HEK293 (cell line): ENCODE results near the gene HS6ST3.

Experiments
- CTCF ChIA-PET: fragments of 350-600 bp; formaldehyde crosslinking; extraction: SDS; loops from one replicate; lab custom pipeline; 2021; ENCODE audit warnings: antibody characterized with exemption; lab: Yijun Ruan, JAX
- POLR2A ChIA-PET: fragments of 300-600 bp; formaldehyde crosslinking; extraction: SDS; loops from one replicate; lab custom pipeline; 2020; ENCODE audit warnings: antibody characterized with exemption, inconsistent platforms; lab: Yijun Ruan, JAX
- H3K27ac ChIP-seq: fragments of 200-500 bp; sonication (Bioruptor generic); 2 replicates; pipeline ENCODE4 v1.5.1; 2014; ENCODE audit warnings: low read depth, low read length, control low read depth, inconsistent platforms; ENCODE audit errors: extremely low read depth
- H3K36me3 ChIP-seq, 2 experiments: fragments of 200-500 bp in 1 of 2; sonication (Bioruptor generic) in 1 of 2; 1 replicate in 1 of 2; 2 replicates in 1 of 2; pipeline ENCODE4 v1.5.1; 2014 to 2017; ENCODE audit warnings: inconsistent platforms in 2 of 2, low read length in 2 of 2; ENCODE audit not compliant: control insufficient read depth in 2 of 2, insufficient read depth in 1 of 2
- H3K4me1 ChIP-seq: fragments of 200-500 bp; sonication (Bioruptor generic); 2 replicates; pipeline ENCODE4 v1.5.1; 2014; ENCODE audit warnings: mild to moderate bottlenecking, low read length, inconsistent platforms; ENCODE audit not compliant: control insufficient read depth, insufficient read depth
- H3K4me3 ChIP-seq: 2 replicates; pipeline ENCODE4 v1.5.1; 2011; ENCODE audit warnings: low read depth, mild to moderate bottlenecking, control low read depth, low read length, moderate library complexity
- H3K9me3 ChIP-seq: fragments of 200-500 bp; sonication (Bioruptor generic); 2 replicates; pipeline ENCODE4 v1.5.1; 2014; ENCODE audit warnings: low read depth, low read length, inconsistent platforms; ENCODE audit not compliant: control insufficient read depth, insufficient read depth
- ATF2 ChIP-seq: fragments of 450-650 bp; formaldehyde crosslinking; IDR thresholded peaks from 2 replicates; pipeline ENCODE4 v1.5.1; 2016; ENCODE audit warnings: missing biosample characterization, missing genetic modification characterization, low read depth
- GLI4 ChIP-seq: fragments of 450-650 bp; formaldehyde crosslinking; IDR thresholded peaks from 2 replicates; pipeline ENCODE4 v1.5.1; 2016; ENCODE audit warnings: missing biosample characterization, missing genetic modification characterization
- OSR2 ChIP-seq: fragments of 450-650 bp; formaldehyde crosslinking; IDR thresholded peaks from 2 replicates; pipeline ENCODE4 v1.5.1; 2016; ENCODE audit warnings: missing biosample characterization, missing genetic modification characterization
- WT1 ChIP-seq: fragments of 450-650 bp; formaldehyde crosslinking; IDR thresholded peaks from 2 replicates; pipeline ENCODE4 v1.5.1; 2016; ENCODE audit warnings: missing biosample characterization, missing genetic modification characterization
- ZBTB44 ChIP-seq: fragments of 450-650 bp; IDR thresholded peaks from 2 replicates; pipeline ENCODE4 v1.5.1; 2018; ENCODE audit warnings: missing biosample characterization, mild to moderate bottlenecking, missing genetic modification characterization
- ZFP3 ChIP-seq: fragments of 450-650 bp; formaldehyde crosslinking; IDR thresholded peaks from 2 replicates; pipeline ENCODE4 v1.5.1; 2016; ENCODE audit warnings: low read depth, missing biosample characterization, missing genetic modification characterization
- ZNF114 ChIP-seq: fragments of 450-650 bp; formaldehyde crosslinking; IDR thresholded peaks from 2 replicates; pipeline ENCODE4 v1.5.0; 2017; ENCODE audit warnings: missing biosample characterization, missing genetic modification characterization
- ZNF132 ChIP-seq: fragments of 450-650 bp; formaldehyde crosslinking; IDR thresholded peaks from 2 replicates; pipeline ENCODE4 v1.5.1; 2017; ENCODE audit warnings: missing biosample characterization, missing genetic modification characterization, borderline replicate concordance
- ZNF148 ChIP-seq: fragments of 450-650 bp; formaldehyde crosslinking; IDR thresholded peaks from 2 replicates; pipeline ENCODE4 v1.5.0; 2017; ENCODE audit warnings: missing biosample characterization, missing genetic modification characterization, borderline replicate concordance
- ZNF157 ChIP-seq: fragments of 450-650 bp; formaldehyde crosslinking; IDR thresholded peaks from 2 replicates; pipeline ENCODE4 v1.5.1; 2016; ENCODE audit warnings: missing biosample characterization, missing genetic modification characterization
- ZNF19 ChIP-seq: fragments of 450-650 bp; formaldehyde crosslinking; IDR thresholded peaks from 2 replicates; pipeline ENCODE4; 2016; ENCODE audit warnings: missing biosample characterization, missing genetic modification characterization, low read depth
- ZNF202 ChIP-seq: fragments of 450-650 bp; formaldehyde crosslinking; IDR thresholded peaks from 2 replicates; pipeline ENCODE4 v1.5.1; 2016; ENCODE audit warnings: missing biosample characterization, missing genetic modification characterization, borderline replicate concordance
- ZNF211 ChIP-seq: fragments of 450-650 bp; formaldehyde crosslinking; IDR thresholded peaks from 2 replicates; pipeline ENCODE4 v1.5.1; 2016; ENCODE audit warnings: low read depth, missing biosample characterization, missing genetic modification characterization
- ZNF350 ChIP-seq: fragments of 450-650 bp; formaldehyde crosslinking; IDR thresholded peaks from 2 replicates; pipeline ENCODE4 v1.5.0; 2017; ENCODE audit warnings: missing biosample characterization, mild to moderate bottlenecking, missing genetic modification characterization
- ZNF426 ChIP-seq: fragments of 450-650 bp; formaldehyde crosslinking; IDR thresholded peaks from 2 replicates; pipeline ENCODE4 v1.5.1; 2017; ENCODE audit warnings: missing biosample characterization, missing genetic modification characterization, mild to moderate bottlenecking, inconsistent platforms, moderate library complexity
- ZNF560 ChIP-seq: fragments of 450-650 bp; formaldehyde crosslinking; IDR thresholded peaks from 2 replicates; pipeline ENCODE4 v1.5.1; 2017; ENCODE audit warnings: missing biosample characterization, missing genetic modification characterization, borderline replicate concordance
- ZNF624 ChIP-seq: fragments of 450-650 bp; formaldehyde crosslinking; IDR thresholded peaks from 2 replicates; pipeline ENCODE4 v1.5.1; 2017; ENCODE audit warnings: missing biosample characterization, missing genetic modification characterization
- ZNF704 ChIP-seq: fragments of 450-650 bp; formaldehyde crosslinking; IDR thresholded peaks from 2 replicates; pipeline ENCODE4 v1.5.1; 2016; ENCODE audit warnings: missing biosample characterization, missing genetic modification characterization

The HS6ST3 gene

GRCh38 chr13:96632536-96633320, 542.8 kb downstream of the HS6ST3 start (continued):
- TF ChIP-seq ZNF704 (tag by site-specific recombination) (no peak), ZBTB44 (tag by site-specific recombination) (no peak), ZNF148 (tag by site-specific recombination) (no peak), ZNF426 (tag by site-specific recombination) (no peak), ZNF132 (tag by site-specific recombination) (no peak), WT1 (no peak), ZNF350 (tag by site-specific recombination) (no peak), ZNF624 (tag by site-specific recombination) (no peak), ZNF157 (no peak), ZNF202 (no peak), OSR2 (no peak)

- TF ChIP-seq ATF2 (tag by site-specific recombination) (no peak), GLI4 (tag by site-specific recombination) (no peak), ZNF211 (no peak), ZNF114 (tag by site-specific recombination) (no peak), ZNF19 (tag by site-specific recombination) (no peak), ZNF560 (tag by site-specific recombination) (no peak), ZFP3 (tag by site-specific recombination) (no peak)
- ChIA-PET POLR2A (no interaction called here), CTCF (no interaction called here)
- Histone ChIP-seq H3K36me3 (no peaks in the 10 kb centered on the region), H3K9me3 (no peaks in the 10 kb centered on the region), H3K4me3 (no peak overlapping the region), H3K27ac (no peak overlapping the region), H3K4me1 (no peaks in the 10 kb centered on the region)
Observed at GRCh38 chr13:96636001-96636709, 546.2 kb downstream of the HS6ST3 start.
